ENCODE data around the gene ZKSCAN1. TPM values are rescaled to one million over a fixed set of nuclear protein-coding genes. Genes with fewer than 3 reads are reported as not detected.
"Not testable (repeated sequence)": the region's sequence is repeated elsewhere in the genome, so short reads cannot be mapped to it uniquely, and the experiment has no call there.

The ZKSCAN1 gene
- total and polyA plus RNA-seq, 2 experiments from 2014 or later, result 11.8 to 19.4 TPM

- Mint-ChIP-seq H3K4me1 (peaks cover 17% of the 10 kb centered on the region), H3K27me3 (ENCODE audit: insufficient read depth, low read depth, poor library complexity) (peaks cover 10% of the 10 kb centered on the region), H3K9me3 (no peaks in the 10 kb centered on the region), H3K27ac (no peak overlapping the region), H3K36me3 (ENCODE audit: low read depth) (no peaks in the 10 kb centered on the region; the same call in 2 of the 3 replicates), H3K4me3 (no peak overlapping the region)
- Histone ChIP-seq H3K27ac (ENCODE audit: low read depth) (no peak overlapping the region), H3K36me3 (ENCODE audit: insufficient read depth) (no peaks in the 10 kb centered on the region), H3K4me1 (ENCODE audit: insufficient read depth) (peaks cover 3% of the 10 kb centered on the region; the same call in 1 of the 2 replicates), H3K4me3 (no peak overlapping the region), H4K20me1 (replicated peaks; ENCODE audit: insufficient read depth) (no peaks in the 10 kb centered on the region), H3K9me2 (ENCODE audit: insufficient read depth) (peaks cover 5% of the 10 kb centered on the region; the same call in 1 of the 2 replicates), H3F3A (replicated peaks; ENCODE audit: low read depth) (no peaks in the 10 kb centered on the region), H3K79me2 (replicated peaks; ENCODE audit: insufficient read depth) (no peaks in the 10 kb centered on the region), H2AFZ (no peak overlapping the region), H3K4me2 (no peak overlapping the region), H3K27me3 (ENCODE audit: insufficient read depth) (no peaks in the 10 kb centered on the region)
- ATAC-seq (no peak), DNase-seq (ENCODE audit: low spot score) (no peak)
- TF ChIP-seq POLR2AphosphoS5 (IDR thresholded peaks at IDR 0.05; ENCODE audit: low read depth) (no peak), ZNF114 (CRISPR knock-in tag; IDR thresholded peaks at IDR 0.05) (no peak), CREB1 (CRISPR knock-in tag; IDR thresholded peaks at IDR 0.05; ENCODE audit: low read depth) (no peak), STAT1 (IDR thresholded peaks at IDR 0.05; ENCODE audit: unreplicated experiment) (no peak), ZNF331 (CRISPR knock-in tag; IDR thresholded peaks at IDR 0.05; ENCODE audit: low read depth) (no peak), JUNB (IDR thresholded peaks at IDR 0.05; ENCODE audit: unreplicated experiment) (no peak), CTCF (conservative IDR thresholded peaks at IDR 0.05; ENCODE audit: low read depth in 2 of 2) (no peak), NANOG (IDR thresholded peaks at IDR 0.05; ENCODE audit: borderline replicate concordance) (no peak)
These were observed 38.8 kb upstream of the ZKSCAN1 start for GRCh38 chr7:99976626-99977025.

GRCh38 chr7:99979814-99980225, 35.6 kb upstream of the ZKSCAN1 start:
- H3K27ac ChIP-seq (ENCODE audit: low read depth), result peak overlapping the region; percentile 55; the same call in 1 of the 2 replicates
- H3K27me3 ChIP-seq (ENCODE audit: insufficient read depth); H3F3A ChIP-seq (replicated peaks; ENCODE audit: low read depth); H3K9me2 ChIP-seq (ENCODE audit: insufficient read depth); H3K27ac Mint-ChIP-seq; H3K4me2 ChIP-seq; H4K20me1 ChIP-seq (replicated peaks; ENCODE audit: insufficient read depth); H3K36me3 ChIP-seq (ENCODE audit: insufficient read depth); H3K9me3 Mint-ChIP-seq; H3K4me1 ChIP-seq (ENCODE audit: insufficient read depth); H3K79me2 ChIP-seq (replicated peaks; ENCODE audit: insufficient read depth); H3K36me3 Mint-ChIP-seq (ENCODE audit: low read depth); H3K4me3 Mint-ChIP-seq; H3K4me3 ChIP-seq; H3K27me3 Mint-ChIP-seq (ENCODE audit: insufficient read depth, low read depth, poor library complexity): not testable (repeated sequence)
- DNase-seq (ENCODE audit: low spot score) (peak; percentile 68), ATAC-seq (peak; percentile 94)
- peak; percentile 67 for TF ChIP-seq CTCF (conservative IDR thresholded peaks at IDR 0.05; ENCODE audit: low read depth in 2 of 2)
- H3K4me1 Mint-ChIP-seq, result peaks cover 17% of the 10 kb centered on the region
- H2AFZ ChIP-seq, result peak overlapping the region; percentile 92

GRCh38 chr7:99980448-99980872, 34.9 kb upstream of the ZKSCAN1 start:
- H3K27me3 Mint-ChIP-seq (ENCODE audit: insufficient read depth, low read depth, poor library complexity), result peaks cover 11% of the 10 kb centered on the region
- H3K36me3 Mint-ChIP-seq (ENCODE audit: low read depth); H3K27me3 ChIP-seq (ENCODE audit: insufficient read depth); H3K4me3 ChIP-seq; DNase-seq (ENCODE audit: low spot score); H2AFZ ChIP-seq; H3K4me1 ChIP-seq (ENCODE audit: insufficient read depth); H4K20me1 ChIP-seq (replicated peaks; ENCODE audit: insufficient read depth); H3K79me2 ChIP-seq (replicated peaks; ENCODE audit: insufficient read depth); H3F3A ChIP-seq (replicated peaks; ENCODE audit: low read depth); H3K36me3 ChIP-seq (ENCODE audit: insufficient read depth); H3K27ac Mint-ChIP-seq; H3K9me2 ChIP-seq (ENCODE audit: insufficient read depth); H3K27ac ChIP-seq (ENCODE audit: low read depth); H3K9me3 Mint-ChIP-seq; H3K4me2 ChIP-seq: not testable (repeated sequence)
- H3K4me3 Mint-ChIP-seq, result peak overlapping the region; percentile 57
- ATAC-seq, result peak; percentile 53
- H3K4me1 Mint-ChIP-seq, result peaks cover 17% of the 10 kb centered on the region

- H3K9me2 ChIP-seq (ENCODE audit: insufficient read depth); H3K4me2 ChIP-seq; H3K27me3 ChIP-seq (ENCODE audit: insufficient read depth); H3K4me1 ChIP-seq (ENCODE audit: insufficient read depth); H3K36me3 ChIP-seq (ENCODE audit: insufficient read depth); H3F3A ChIP-seq (replicated peaks; ENCODE audit: low read depth); ATAC-seq; H3K9me3 Mint-ChIP-seq; H2AFZ ChIP-seq; H3K27ac Mint-ChIP-seq; H3K4me3 Mint-ChIP-seq; H3K79me2 ChIP-seq (replicated peaks; ENCODE audit: insufficient read depth); H3K36me3 Mint-ChIP-seq (ENCODE audit: low read depth); DNase-seq (ENCODE audit: low spot score); H3K4me3 ChIP-seq; H3K27ac ChIP-seq (ENCODE audit: low read depth); H4K20me1 ChIP-seq (replicated peaks; ENCODE audit: insufficient read depth): not testable (repeated sequence)
- Mint-ChIP-seq H3K27me3 (ENCODE audit: insufficient read depth, low read depth, poor library complexity) (peaks cover 11% of the 10 kb centered on the region), H3K4me1 (peaks cover 17% of the 10 kb centered on the region)
These were observed 34.3 kb upstream of the ZKSCAN1 start for GRCh38 chr7:99981066-99981465.

Measured in GM23338 (cell line).